A673 (cell line): ENCODE measurements around the gene DPP10.

Source experiments
- CTCF ChIP-seq: fragments of 300-800, 200-600 bp; sonication (generic); conservative IDR thresholded peaks from 2 replicates; pipeline ENCODE4 v1.5.1; 2017; ENCODE audit warnings: low read depth, mild to moderate bottlenecking, antibody characterized with exemption, low read length, moderate library complexity, mixed read lengths
- EZH2 ChIP-seq: fragments of 200-600 bp; sonication (generic); IDR thresholded peaks from 2 replicates; pipeline ENCODE4 v1.6.1; 2017; ENCODE audit warnings: borderline replicate concordance, low read depth, mild to moderate bottlenecking, mixed read lengths, antibody characterized with exemption, low read length; ENCODE audit not compliant: poor library complexity, severe bottlenecking

- TF ChIP-seq EZH2 (no peak), CTCF (no peak)
Observed at GRCh38 chr2:114754907-114755563, 312.6 kb downstream of the DPP10 start.
